NCI-H2107 (cell line): ENCODE results near the gene PILRA.
"Not testable (repeated sequence)": the region's sequence is repeated elsewhere in the genome, so short reads cannot be mapped to it uniquely, and the experiment has no call there.

Experiments used
- DNase-seq: peaks from one replicate; lab custom pipeline; 2025; lab: John Stamatoyannopoulos, UW

Gene PILRA

GRCh38 chr7:100358027-100358856 lies 15.0 kb upstream of the PILRA start, which contains the start of gene PILRB:
TSS of gene PILRB (plus strand) at chr7:100358117. CDS start at chr7:100358303, 186 bp downstream.
- no peak for DNase-seq

- no peak for DNase-seq
Observed at GRCh38 chr7:100358857-100359212, 14.5 kb upstream of the PILRA start.

GRCh38 chr7:100360135-100360854 lies 13.0 kb upstream of the PILRA start:
- DNase-seq: no peak

- DNase-seq: no peak
Observed at GRCh38 chr7:100363098-100363497, 10.2 kb upstream of the PILRA start.

- DNase-seq: not testable (repeated sequence)
Observed at GRCh38 chr7:100363797-100364196, 9.5 kb upstream of the PILRA start.

GRCh38 chr7:100364480-100364879 lies 8.8 kb upstream of the PILRA start:
- no peak for DNase-seq

- DNase-seq: not testable (repeated sequence)
Observed at GRCh38 chr7:100365998-100366367, 7.3 kb upstream of the PILRA start.

GRCh38 chr7:100366411-100367250 lies 6.7 kb upstream of the PILRA start:
- no peak for DNase-seq

- no peak for DNase-seq
Observed at GRCh38 chr7:100367251-100367620, 6.1 kb upstream of the PILRA start.

- DNase-seq: no peak
Observed at GRCh38 chr7:100367676-100368613, 5.3 kb upstream of the PILRA start.

GRCh38 chr7:100369105-100369504 lies 4.2 kb upstream of the PILRA start:
- DNase-seq: no peak

GRCh38 chr7:100370303-100370702 lies 3.0 kb upstream of the PILRA start:
- no peak for DNase-seq

- no peak for DNase-seq
Observed at GRCh38 chr7:100370746-100371145, 2.5 kb upstream of the PILRA start.

- no peak for DNase-seq
Observed at GRCh38 chr7:100371561-100372171, 1.6 kb upstream of the PILRA start.

GRCh38 chr7:100372256-100372655 lies 1.0 kb upstream of the PILRA start:
- no peak for DNase-seq

- DNase-seq: no peak
Observed at GRCh38 chr7:100372694-100373093, 593 bp upstream of the PILRA start.

GRCh38 chr7:100373870-100374598 lies 747 bp downstream of the PILRA start:
- not testable (repeated sequence) for DNase-seq

- DNase-seq: no peak
Observed at GRCh38 chr7:100374601-100375000, 1.3 kb downstream of the PILRA start.

- no peak for DNase-seq
Observed at GRCh38 chr7:100376066-100376465, 2.8 kb downstream of the PILRA start.

- no peak for DNase-seq
Observed at GRCh38 chr7:100378114-100378755, 4.9 kb downstream of the PILRA start.
